ENCODE measurements around the gene HPCA. TPM values are rescaled to one million over a fixed set of nuclear protein-coding genes. Genes with fewer than 3 reads are reported as not detected.

The HPCA gene
- total and polyA plus RNA-seq, 2 of the 13 experiments (the other 11 are each of a cell fraction or from before 2014, with no cell fraction given): not detected

- TF ChIP-seq, protein P1, sequence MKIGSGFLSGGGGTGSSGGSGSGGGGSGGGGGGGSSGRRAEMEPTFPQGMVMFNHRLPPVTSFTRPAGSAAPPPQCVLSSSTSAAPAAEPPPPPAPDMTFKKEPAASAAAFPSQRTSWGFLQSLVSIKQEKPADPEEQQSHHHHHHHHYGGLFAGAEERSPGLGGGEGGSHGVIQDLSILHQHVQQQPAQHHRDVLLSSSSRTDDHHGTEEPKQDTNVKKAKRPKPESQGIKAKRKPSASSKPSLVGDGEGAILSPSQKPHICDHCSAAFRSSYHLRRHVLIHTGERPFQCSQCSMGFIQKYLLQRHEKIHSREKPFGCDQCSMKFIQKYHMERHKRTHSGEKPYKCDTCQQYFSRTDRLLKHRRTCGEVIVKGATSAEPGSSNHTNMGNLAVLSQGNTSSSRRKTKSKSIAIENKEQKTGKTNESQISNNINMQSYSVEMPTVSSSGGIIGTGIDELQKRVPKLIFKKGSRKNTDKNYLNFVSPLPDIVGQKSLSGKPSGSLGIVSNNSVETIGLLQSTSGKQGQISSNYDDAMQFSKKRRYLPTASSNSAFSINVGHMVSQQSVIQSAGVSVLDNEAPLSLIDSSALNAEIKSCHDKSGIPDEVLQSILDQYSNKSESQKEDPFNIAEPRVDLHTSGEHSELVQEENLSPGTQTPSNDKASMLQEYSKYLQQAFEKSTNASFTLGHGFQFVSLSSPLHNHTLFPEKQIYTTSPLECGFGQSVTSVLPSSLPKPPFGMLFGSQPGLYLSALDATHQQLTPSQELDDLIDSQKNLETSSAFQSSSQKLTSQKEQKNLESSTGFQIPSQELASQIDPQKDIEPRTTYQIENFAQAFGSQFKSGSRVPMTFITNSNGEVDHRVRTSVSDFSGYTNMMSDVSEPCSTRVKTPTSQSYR (CRISPR knock-in tag; IDR thresholded peaks at IDR 0.05; ENCODE audit: borderline replicate concordance): no peak
- TF ChIP-seq TOPORS (CRISPR knock-in tag; IDR thresholded peaks at IDR 0.05) (no peak), SALL2 (CRISPR knock-in tag; IDR thresholded peaks at IDR 0.05) (no peak), HIC2 (CRISPR knock-in tag; IDR thresholded peaks at IDR 0.05; ENCODE audit: low read depth) (no peak), U2AF2 (IDR thresholded peaks at IDR 0.05; ENCODE audit: low read depth, low read length) (no peak), ZNF549 (CRISPR knock-in tag; IDR thresholded peaks at IDR 0.05) (no peak), ZNF160 (CRISPR knock-in tag; IDR thresholded peaks at IDR 0.05) (no peak), ZNF343 (CRISPR knock-in tag; IDR thresholded peaks at IDR 0.05) (no peak), ZNF382 (CRISPR knock-in tag; IDR thresholded peaks at IDR 0.05; ENCODE audit: borderline replicate concordance) (no peak)
These were observed 651 bp upstream of the HPCA start (continued) for GRCh38 chr1:32885676-32886003.
